Superior temporal gyrus (tissue), 1 donor: ENCODE results near the gene GAPDHS.

ENCODE experiments used
- DNase-seq: peaks from one replicate; pipeline ENCODE4 v3.0.0-alpha.2; 2016; ENCODE audit errors: extremely low spot score

GAPDHS gene

GRCh38 chr19:35557539-35558399 lies 24.5 kb downstream of the GAPDHS start:
- DNase-seq, result no peak

- DNase-seq, result no peak
These were observed 25.4 kb downstream of the GAPDHS start for GRCh38 chr19:35558400-35559280.

GRCh38 chr19:35559281-35559659 lies 26.0 kb downstream of the GAPDHS start:
- DNase-seq, result no peak

GRCh38 chr19:35559781-35560180 lies 26.5 kb downstream of the GAPDHS start:
- no peak for DNase-seq

GRCh38 chr19:35560271-35560670 lies 27.0 kb downstream of the GAPDHS start:
- no peak for DNase-seq

- DNase-seq, result no peak
These were observed 27.4 kb downstream of the GAPDHS start for GRCh38 chr19:35560677-35561076.

- DNase-seq, result no peak
These were observed 28.2 kb downstream of the GAPDHS start for GRCh38 chr19:35561436-35561835.

- DNase-seq, result no peak
These were observed 29.1 kb downstream of the GAPDHS start for GRCh38 chr19:35562336-35562735.

GRCh38 chr19:35562776-35563175 lies 29.5 kb downstream of the GAPDHS start:
- DNase-seq, result no peak

GRCh38 chr19:35563207-35563829 lies 30.1 kb downstream of the GAPDHS start, which contains the start of gene ATP4A:
ATP4A (minus strand) TSS chr19:35563658; CDS start chr19:35563629, 29 bp downstream.
- DNase-seq, result no peak

- DNase-seq, result no peak
These were observed 32.0 kb downstream of the GAPDHS start for GRCh38 chr19:35565016-35565856.

GRCh38 chr19:35566738-35567137 lies 33.5 kb downstream of the GAPDHS start:
- no peak for DNase-seq

GRCh38 chr19:35569281-35569781 lies 36.1 kb downstream of the GAPDHS start:
- DNase-seq, result no peak

- DNase-seq, result no peak
These were observed 38.2 kb downstream of the GAPDHS start for GRCh38 chr19:35571406-35571965.

- no peak for DNase-seq
These were observed 44.7 kb downstream of the GAPDHS start for GRCh38 chr19:35577918-35578317.

GRCh38 chr19:35578707-35579106 lies 45.5 kb downstream of the GAPDHS start:
- DNase-seq, result no peak

GRCh38 chr19:35582760-35583159 lies 49.5 kb downstream of the GAPDHS start:
- DNase-seq, result no peak

GRCh38 chr19:35585848-35586247 lies 52.6 kb downstream of the GAPDHS start, which contains the start of gene PMIS2:
PMIS2 (plus strand) TSS chr19:35586173; CDS start chr19:35586260, 87 bp downstream.
- no peak for DNase-seq

- DNase-seq, result no peak
These were observed 54.1 kb downstream of the GAPDHS start for GRCh38 chr19:35587321-35587720.

- no peak for DNase-seq
These were observed 57.6 kb downstream of the GAPDHS start for GRCh38 chr19:35590875-35591274.

GRCh38 chr19:35592226-35592625 lies 59.0 kb downstream of the GAPDHS start:
- peak; percentile 37 for DNase-seq
